Posterior vena cava (tissue), 2 donors: ENCODE measurements around the gene CFD. TPM values are rescaled to one million over a fixed set of nuclear protein-coding genes. Genes with fewer than 3 reads are reported as not detected.
"Not testable (repeated sequence)": the region's sequence is repeated elsewhere in the genome, so short reads cannot be mapped to it uniquely, and the experiment has no call there.

Experiments used
- DNase-seq: peaks from one replicate; pipeline ENCODE4 v3.0.0-alpha.2; 2020; ENCODE audit warnings: low spot score
- intact Hi-C, 2 donors: fragments of 100-400 bp; cut with DNase I; formaldehyde crosslinking; loops; one replicate each; pipeline versions ENCODE4 v1.14.1 to v1.14.2; 2022 to 2023
- total RNA-seq, 2 donors: library from RNA; stranded (reverse); fragmentation: NEBNext Ultra II Directional; extraction: Animal tissue kit (Norgen Biotek cat#: 25700); gene quantifications; one replicate each; pipeline ENCODE4 v1.2.1, GENCODE V29; 2021
- donor health status: DM: yes; HTN: yes; CAD: no.
- donor health status: DM: yes; HTN: yes; CAD: no.

CFD gene
- total RNA-seq, 2 donors from 2014 or later = 122 to 297 TPM

DNA sequence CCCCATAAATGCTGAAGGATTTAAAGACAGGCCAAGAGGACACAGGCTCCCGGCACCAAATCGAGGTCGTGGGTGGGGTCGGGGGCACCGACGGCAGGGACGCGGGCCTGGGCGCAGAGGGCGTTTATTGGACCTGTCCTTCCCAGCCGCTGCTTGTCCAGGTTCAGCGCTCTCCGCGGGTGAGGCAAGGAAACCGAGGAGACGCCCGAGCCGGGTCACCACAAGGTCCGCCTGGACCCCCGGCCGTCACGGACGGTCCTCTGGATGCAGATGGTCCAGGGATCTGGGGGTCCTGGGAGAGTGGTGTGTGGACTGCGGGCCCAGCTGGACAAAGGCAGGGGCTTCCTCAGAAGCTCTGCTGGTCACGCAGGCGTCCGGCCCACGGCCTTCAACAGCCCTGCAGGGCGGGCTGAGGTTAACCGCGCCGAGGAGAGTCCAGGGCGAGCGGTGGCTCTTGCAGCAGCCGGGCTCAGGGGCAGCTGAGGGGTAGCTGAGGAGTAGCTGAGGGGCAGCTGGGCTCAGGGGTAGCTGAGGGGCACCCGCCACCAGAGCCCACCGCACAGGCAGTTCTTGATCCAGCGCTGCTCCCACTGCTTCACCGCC is 8.5 kb downstream of the CFD start:
- no peak for DNase-seq
- intact Hi-C loops = no loop called here

DNA sequence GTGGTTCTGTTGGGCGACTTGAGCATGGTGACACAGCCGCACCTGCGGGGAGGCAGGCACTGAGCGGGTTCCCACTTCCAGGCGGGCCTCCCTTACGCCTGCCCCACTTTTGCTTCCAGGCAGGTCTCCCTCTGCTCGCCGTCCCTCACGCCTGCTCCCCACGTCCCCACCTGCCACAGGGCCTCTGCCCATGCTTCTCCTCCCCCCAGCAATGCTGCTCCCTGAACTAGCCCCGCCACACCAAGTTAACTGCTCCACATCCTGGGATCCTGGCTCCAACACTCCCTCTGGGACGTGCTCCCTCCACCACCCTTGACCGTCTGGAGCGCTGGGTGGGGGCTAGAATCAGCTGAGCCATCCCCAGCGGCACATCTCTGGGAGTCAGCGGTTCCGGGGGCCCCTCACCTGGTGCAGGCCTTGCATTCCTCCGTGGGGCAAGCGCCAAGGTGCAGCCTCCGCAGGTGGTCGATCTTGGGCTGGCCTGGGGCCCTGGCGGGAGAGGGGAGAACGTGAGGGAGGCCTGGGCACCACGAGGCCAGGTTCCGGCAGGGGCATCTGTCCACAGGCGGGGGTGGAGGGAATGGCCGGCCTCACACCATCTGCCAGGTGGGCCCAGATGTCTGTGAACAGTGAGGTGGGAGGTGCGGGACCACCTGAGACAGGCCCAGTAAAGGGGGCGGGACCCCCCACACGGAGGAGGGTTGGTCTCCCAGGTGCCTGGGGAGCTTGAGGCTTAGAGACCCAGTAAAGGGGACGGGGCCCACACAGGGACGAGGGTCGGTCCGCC is 9.2 kb downstream of the CFD start:
- intact Hi-C loops = no loop called here
- DNase-seq = no peak

- DNase-seq = peak; percentile 95
- intact Hi-C loops = no loop called here
Observed at GRCh38 chr19:869245-870177, 10.0 kb downstream of the CFD start.

- DNase-seq = no peak
- intact Hi-C loops = no loop called here
Observed at GRCh38 chr19:870314-870713, 10.8 kb downstream of the CFD start.

- DNase-seq = no peak
- intact Hi-C loops = no loop called here
Observed at GRCh38 chr19:870963-871401, 11.5 kb downstream of the CFD start.

DNA sequence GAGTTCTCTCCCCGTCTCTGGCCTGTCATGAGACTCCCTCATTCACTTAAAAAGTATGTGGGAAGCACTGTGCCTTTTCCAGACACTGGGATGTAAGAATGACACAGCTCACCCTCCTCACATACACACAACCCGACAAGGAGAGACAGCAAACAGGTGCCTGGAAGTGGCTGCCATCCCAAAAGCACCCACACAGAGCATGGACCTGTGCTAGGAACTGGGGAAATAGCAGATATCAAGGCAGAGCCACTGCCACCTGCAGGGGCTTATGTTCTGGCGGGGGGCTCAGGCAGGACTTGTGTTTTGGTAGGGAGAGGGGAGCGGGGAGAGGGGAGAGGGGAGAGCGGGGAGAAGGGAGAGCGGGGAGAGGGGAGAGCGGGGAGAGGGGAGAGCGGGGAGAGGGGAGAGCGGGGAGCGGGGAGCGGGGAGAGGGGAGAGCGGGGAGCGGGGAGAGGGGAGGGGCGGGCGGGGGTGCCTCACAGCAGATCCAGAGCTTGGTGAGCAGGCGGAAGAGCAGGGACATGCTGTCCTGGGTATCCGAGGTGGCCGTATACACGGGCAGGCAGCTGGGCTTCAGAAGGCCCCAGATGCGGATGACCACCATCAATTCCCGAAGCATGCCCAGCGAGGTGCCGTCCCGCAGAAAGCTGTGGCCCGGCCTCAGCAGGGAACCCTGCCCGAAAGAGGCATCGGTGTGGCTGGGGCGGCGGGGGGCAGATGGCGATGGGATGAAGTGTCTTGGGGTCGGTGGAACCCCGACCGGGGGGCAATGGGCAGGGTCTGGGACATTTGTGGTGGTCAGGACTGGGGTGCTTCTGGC is 12.2 kb downstream of the CFD start:
- intact Hi-C loops = no loop called here
- DNase-seq = no peak

- DNase-seq = peak; percentile 91
- intact Hi-C loops = no loop called here
Observed at GRCh38 chr19:872266-872951, 12.9 kb downstream of the CFD start.

- DNase-seq = no peak
- intact Hi-C loops = no loop called here
Observed at GRCh38 chr19:873084-873483, 13.6 kb downstream of the CFD start.

- intact Hi-C loops = no loop called here
- peak; percentile 79 for DNase-seq
Observed at GRCh38 chr19:873561-874041, 14.1 kb downstream of the CFD start.

DNA sequence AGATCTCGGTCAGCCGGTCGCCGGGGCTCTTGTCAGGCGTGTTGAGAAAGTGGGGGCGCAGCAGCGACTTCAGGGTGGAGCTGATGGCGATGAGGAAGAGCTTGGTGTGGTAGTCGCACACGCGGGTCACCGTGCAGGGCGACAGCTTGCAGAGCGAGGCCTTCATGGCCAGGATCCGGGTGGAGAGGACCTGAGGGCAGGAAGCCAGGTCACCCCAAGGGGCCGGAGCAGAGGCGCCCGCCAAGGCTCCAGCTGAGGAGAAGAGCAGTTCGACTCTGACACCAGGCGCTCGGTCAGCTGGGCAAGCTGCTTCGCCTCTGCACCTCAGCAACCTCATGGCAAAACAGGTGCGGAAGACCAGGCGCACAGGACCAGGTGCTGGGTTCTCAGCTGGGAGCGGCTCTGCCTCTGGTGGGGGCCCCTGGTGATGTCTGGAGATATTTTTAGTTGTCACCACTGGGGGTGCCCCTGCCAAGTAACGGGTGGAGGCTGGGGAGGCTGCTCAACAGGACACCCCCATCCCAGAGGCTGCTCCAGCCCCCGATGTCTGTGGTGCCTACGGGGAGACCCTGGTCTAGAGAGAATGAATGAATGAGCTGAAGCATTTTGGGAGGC is 15.9 kb downstream of the CFD start:
- DNase-seq = no peak
- intact Hi-C loops = no loop called here

- no peak for DNase-seq
- intact Hi-C loops = no loop called here
Observed at GRCh38 chr19:876089-876488, 16.6 kb downstream of the CFD start.

DNA sequence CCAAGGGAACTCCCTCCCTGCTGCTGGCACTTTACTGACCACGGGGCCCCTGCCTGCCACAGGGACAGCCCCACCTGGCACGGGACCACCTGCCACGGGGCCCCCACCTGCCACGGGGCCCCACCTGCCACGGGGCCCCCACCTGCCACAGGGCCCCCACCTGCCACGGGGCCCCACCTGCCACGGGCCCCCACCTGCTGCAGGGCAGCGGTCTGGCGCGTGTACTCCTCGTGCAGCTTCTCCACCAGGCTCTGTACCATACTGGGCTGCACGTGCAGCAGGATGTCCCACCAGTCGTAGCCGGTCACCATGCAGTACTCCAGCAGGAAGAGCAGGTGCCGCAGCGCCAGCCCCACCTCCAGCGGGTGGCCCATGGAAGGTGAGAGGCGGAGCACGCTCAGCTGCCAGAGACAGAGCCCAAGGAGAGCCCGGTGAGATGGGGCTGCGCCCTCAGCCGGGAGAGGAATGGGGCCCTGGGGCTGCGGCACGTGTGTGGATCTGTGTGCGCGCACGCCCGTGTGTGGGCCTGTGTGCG is 17.4 kb downstream of the CFD start:
- intact Hi-C loops = no loop called here
- DNase-seq = no peak

GRCh38 chr19:877992-878660 is 18.7 kb downstream of the CFD start:
- DNase-seq = not testable (repeated sequence)

DNA sequence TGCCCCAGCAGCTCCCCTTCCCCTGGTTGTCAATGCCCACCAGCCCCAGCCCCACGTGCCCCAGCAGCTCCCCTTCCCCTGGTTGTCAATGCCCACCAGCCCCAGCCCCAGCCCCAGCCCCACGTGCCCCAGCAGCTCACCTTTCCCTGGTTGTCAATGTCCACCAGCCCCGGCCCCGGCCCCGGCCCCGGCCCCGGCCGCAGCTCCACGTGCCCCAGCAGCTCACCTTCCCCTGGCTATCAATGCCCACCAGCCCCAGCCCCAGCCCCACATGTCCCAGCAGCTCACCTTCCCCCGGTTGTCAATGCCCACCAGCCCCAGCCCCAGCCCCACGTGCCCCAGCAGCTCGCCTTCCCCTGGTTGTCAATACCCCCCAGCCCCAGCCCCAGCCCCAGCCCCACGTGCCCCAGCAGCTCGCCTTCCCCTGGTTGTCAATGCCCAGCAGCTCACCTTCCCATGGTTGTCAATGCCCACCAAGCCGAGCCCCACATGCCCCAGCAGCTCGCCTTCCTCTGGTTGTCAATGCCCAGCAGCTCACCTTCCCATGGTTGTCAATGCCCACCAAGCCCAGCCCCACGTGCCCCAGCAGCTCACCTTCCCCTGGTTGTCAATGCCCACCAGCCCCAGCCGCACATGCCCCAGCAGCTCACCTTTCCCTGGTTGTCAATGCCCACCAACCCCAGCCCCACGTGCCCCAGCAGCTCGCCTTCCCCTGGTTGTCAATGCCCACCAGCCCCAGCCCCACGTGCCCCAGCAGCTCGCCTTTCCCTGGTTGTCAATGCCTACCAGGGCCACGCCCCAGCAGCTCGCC is 19.5 kb downstream of the CFD start:
- intact Hi-C loops = not testable (repeated sequence)
- peak; percentile 78 for DNase-seq

More at GRCh38 chr19:877992-878660, 18.7 kb downstream of the CFD start:
- intact Hi-C loops = not testable (repeated sequence)

DNA sequence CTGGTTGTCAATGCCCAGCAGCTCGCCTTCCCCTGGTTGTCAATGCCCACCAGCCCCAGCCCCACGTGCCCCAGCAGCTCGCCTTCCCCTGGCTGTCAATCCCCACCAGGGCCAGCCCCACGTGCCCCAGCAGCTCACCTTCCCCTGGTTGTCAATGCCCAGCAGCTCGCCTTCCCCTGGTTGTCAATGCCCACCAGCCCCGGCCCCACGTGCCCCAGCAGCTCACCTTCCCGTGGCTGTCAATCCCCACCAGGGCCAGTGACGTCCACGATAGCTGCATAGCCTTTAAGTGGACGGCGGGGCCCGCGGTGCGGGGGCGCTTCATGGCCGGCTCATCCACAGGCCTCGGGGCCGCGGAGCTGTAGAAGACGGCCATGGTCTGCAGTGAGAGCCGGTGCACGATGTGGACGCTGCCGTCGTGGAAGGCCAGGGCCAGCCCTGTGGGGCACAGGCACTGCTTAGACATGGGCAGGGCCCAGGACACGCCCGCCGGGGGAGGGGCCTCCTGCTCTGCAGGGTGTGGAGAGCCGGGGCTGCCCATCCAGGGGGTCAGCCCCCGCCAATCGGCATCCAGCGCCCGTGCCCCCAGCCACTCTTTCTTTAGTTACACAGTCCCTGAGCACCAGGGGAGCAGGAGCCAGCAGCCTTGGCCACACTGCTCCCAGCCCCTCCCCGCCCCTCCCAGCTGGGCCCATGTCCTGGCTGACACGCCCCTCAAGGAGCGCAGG is 20.4 kb downstream of the CFD start:
- intact Hi-C loops = loop anchor here in 1 of 2 donors (10.0 kb wide), 1 partner anchor 295 kb away; the partner anchor contains the start of gene SBNO2
- DNase-seq = peak; percentile 70
